Right lobe of liver (tissue), 6 donors: ENCODE data around the gene STMP1. TPM values are rescaled to one million over a fixed set of nuclear protein-coding genes. Genes with fewer than 3 reads are reported as not detected.

ENCODE experiments used
- ATAC-seq, 4 donors: fragments of 200-7000 bp; cut with Tn5 transposase; one replicate each; pipeline ENCODE4 v1.9.1; 2020; ENCODE audit warnings: mild to moderate bottlenecking in 4 of 4, moderate library complexity in 4 of 4
- DNase-seq, 3 donors: peaks; one replicate each; pipeline ENCODE4 v3.0.0-alpha.2; 2020
- H3K27ac ChIP-seq, 3 donors: fragments of 200-600 bp; one replicate each; pipeline ENCODE4 v1.8.0; 2022
- H3K27me3 ChIP-seq, 2 donors: fragments of 200-600 bp; one replicate each; pipeline ENCODE4 v1.8.0; 2022
- H3K36me3 ChIP-seq, 4 donors: fragments of 200-600 bp; sonication (generic) in 1 of 4; one replicate each; pipeline versions ENCODE4 v1.5.1 to v1.8.0; 2017 to 2022; ENCODE audit warnings: control low read depth in 1 of 4
- H3K4me1 ChIP-seq, 4 donors: fragments of 200-600 bp; sonication (generic) in 1 of 4; one replicate each; pipeline versions ENCODE4 v1.5.1 to v1.8.0; 2017 to 2022; ENCODE audit warnings: control low read depth in 1 of 4
- H3K4me3 ChIP-seq, 3 donors: fragments of 200-600 bp; one replicate each; pipeline ENCODE4 v1.8.0; 2022
- H3K9me3 ChIP-seq, 4 donors: fragments of 200-600 bp; sonication (generic) in 1 of 4; one replicate each; pipeline versions ENCODE4 v1.5.1 to v1.8.0; 2017 to 2022; ENCODE audit warnings: control low read depth in 1 of 4
- CTCF ChIP-seq, 4 donors: fragments of 200-600 bp in 3 of 4; fragments of 450-650 bp in 1 of 4; IDR thresholded peaks; one replicate each; pipeline versions ENCODE4 v1.5.1 to v1.8.0; 2016 to 2022; ENCODE audit warnings: antibody characterized with exemption in 4 of 4, mild to moderate bottlenecking in 2 of 4
- POLR2A ChIP-seq: fragments of 450-650 bp; IDR thresholded peaks from one replicate; pipeline ENCODE4 v1.6.1; 2017; ENCODE audit warnings: antibody characterized with exemption, mild to moderate bottlenecking
- WGBS: methylation state at CpG from one replicate; pipeline ENCODE4 v1.1.6; 2018; ENCODE audit warnings: low coverage, low lambda C conversion rate; ENCODE audit not compliant: insufficient coverage; ENCODE audit errors: missing lambda C conversion rate; 5-methylcytosine and 5-hydroxymethylcytosine counted together
- intact Hi-C, 2 donors: fragments of 100-400 bp; cut with DNase I; formaldehyde crosslinking; loops; one replicate each; pipeline versions ENCODE4 v1.11.2 to v1.14.1; 2022
- total RNA-seq, 6 experiments: library from RNA; depleted of rRNA in 2 of 6; stranded (reverse); fragments of >200 nt in 2 of 6; fragmentation: NEBNext Ultra II Directional in 3 of 6; extraction: Animal tissue kit (Norgen Biotek cat#: 25700) in 3 of 6; gene quantifications; one replicate each; pipeline versions ENCODE4 v1.1.0 to v1.2.4, GENCODE V29; 2016 to 2023
- donor health status: DM: no; HTN: yes; CAD: no.
- donor health status: DM: no; HTN: no; CAD: no.
- donor health status: DM: no; HTN: no; CAD: no.
- donor health status: DM: no; HTN: yes; CAD: no.
- donor health status: DM: no; HTN: yes; CAD: no.

The STMP1 gene
- total RNA-seq, 6 experiments from 2014 or later = 8.8 to 20.6 (median 14.6) TPM

- no peaks in the 10 kb centered on the region for H3K36me3 ChIP-seq
- no peak overlapping the region for H3K4me3 ChIP-seq
- intact Hi-C loops = no loop called here
- no peaks in the 10 kb centered on the region for H3K27me3 ChIP-seq
- DNase-seq (no peak), ATAC-seq (no peak)
- TF ChIP-seq CTCF (IDR thresholded peaks at IDR 0.05) = no peak
- no peak for TF ChIP-seq POLR2A
- H3K9me3 ChIP-seq = no peaks in the 10 kb centered on the region
- WGBS = 83% methylated on average over 1 of the region's 1 CpG
- H3K4me1 ChIP-seq = no peaks in the 10 kb centered on the region
- H3K27ac ChIP-seq = no peak overlapping the region
Observed at GRCh38 chr7:135715673-135716072, 53.4 kb downstream of the STMP1 start.

GRCh38 chr7:135716677-135717238 lies 54.4 kb downstream of the STMP1 start:
- no peak overlapping the region for H3K4me3 ChIP-seq
- H3K27me3 ChIP-seq = no peaks in the 10 kb centered on the region
- no peaks in the 10 kb centered on the region for H3K9me3 ChIP-seq
- no peaks in the 10 kb centered on the region for H3K4me1 ChIP-seq
- ATAC-seq (no peak), DNase-seq (no peak)
- WGBS = 71% methylated on average over 9 of the region's 9 CpGs
- intact Hi-C loops = no loop called here
- H3K36me3 ChIP-seq = no peaks in the 10 kb centered on the region
- H3K27ac ChIP-seq = no peak overlapping the region
- TF ChIP-seq POLR2A (no peak), CTCF (IDR thresholded peaks at IDR 0.05) (no peak)

- Histone ChIP-seq H3K4me1 (no peaks in the 10 kb centered on the region), H3K27me3 (no peaks in the 10 kb centered on the region), H3K27ac (no peak overlapping the region), H3K9me3 (no peaks in the 10 kb centered on the region), H3K4me3 (no peak overlapping the region), H3K36me3 (no peaks in the 10 kb centered on the region)
- WGBS = 96% methylated on average over 3 of the region's 3 CpGs
- intact Hi-C loops = no loop called here
- TF ChIP-seq POLR2A (no peak), CTCF (IDR thresholded peaks at IDR 0.05) (no peak)
- ATAC-seq (no peak), DNase-seq (no peak)
Observed at GRCh38 chr7:135717693-135718092, 55.4 kb downstream of the STMP1 start.

- H3K4me3 ChIP-seq = no peak overlapping the region
- H3K4me1 ChIP-seq = no peaks in the 10 kb centered on the region
- no peaks in the 10 kb centered on the region for H3K36me3 ChIP-seq
- H3K9me3 ChIP-seq = no peaks in the 10 kb centered on the region
- 50% methylated on average over 2 of the region's 2 CpGs for WGBS
- no peak for ATAC-seq
- intact Hi-C loops = no loop called here
- no peak for DNase-seq
- no peak overlapping the region for H3K27ac ChIP-seq
- no peaks in the 10 kb centered on the region for H3K27me3 ChIP-seq
- TF ChIP-seq POLR2A (no peak), CTCF (IDR thresholded peaks at IDR 0.05) (no peak)
Observed at GRCh38 chr7:135718219-135718618, 55.9 kb downstream of the STMP1 start.
